ENCODE measurements around the gene GID8.

DNA sequence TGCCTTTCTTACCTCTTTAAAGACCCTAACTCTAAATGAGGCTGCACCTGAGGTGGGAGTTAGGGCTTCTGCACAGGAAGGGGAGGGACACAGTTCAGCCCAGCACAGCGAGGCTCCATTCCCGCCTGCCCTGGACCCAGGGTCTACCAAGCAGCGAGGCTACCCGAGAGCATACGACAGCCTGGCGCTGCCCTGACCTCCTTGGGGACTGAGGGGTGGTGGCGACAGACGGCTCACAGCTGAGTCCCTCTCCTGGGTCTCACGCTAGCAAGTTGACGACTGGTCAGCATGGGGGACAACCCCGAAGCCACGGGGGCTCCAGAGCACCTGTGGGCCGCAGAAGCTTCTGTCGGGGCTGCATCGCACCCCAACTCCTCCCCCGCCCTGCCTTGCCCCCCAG lies 38.9 kb downstream of the GID8 start:
- TF ChIP-seq, protein P1, sequence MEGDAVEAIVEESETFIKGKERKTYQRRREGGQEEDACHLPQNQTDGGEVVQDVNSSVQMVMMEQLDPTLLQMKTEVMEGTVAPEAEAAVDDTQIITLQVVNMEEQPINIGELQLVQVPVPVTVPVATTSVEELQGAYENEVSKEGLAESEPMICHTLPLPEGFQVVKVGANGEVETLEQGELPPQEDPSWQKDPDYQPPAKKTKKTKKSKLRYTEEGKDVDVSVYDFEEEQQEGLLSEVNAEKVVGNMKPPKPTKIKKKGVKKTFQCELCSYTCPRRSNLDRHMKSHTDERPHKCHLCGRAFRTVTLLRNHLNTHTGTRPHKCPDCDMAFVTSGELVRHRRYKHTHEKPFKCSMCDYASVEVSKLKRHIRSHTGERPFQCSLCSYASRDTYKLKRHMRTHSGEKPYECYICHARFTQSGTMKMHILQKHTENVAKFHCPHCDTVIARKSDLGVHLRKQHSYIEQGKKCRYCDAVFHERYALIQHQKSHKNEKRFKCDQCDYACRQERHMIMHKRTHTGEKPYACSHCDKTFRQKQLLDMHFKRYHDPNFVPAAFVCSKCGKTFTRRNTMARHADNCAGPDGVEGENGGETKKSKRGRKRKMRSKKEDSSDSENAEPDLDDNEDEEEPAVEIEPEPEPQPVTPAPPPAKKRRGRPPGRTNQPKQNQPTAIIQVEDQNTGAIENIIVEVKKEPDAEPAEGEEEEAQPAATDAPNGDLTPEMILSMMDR (IDR thresholded peaks at IDR 0.05): no peak
- TF ChIP-seq POLR2A (IDR thresholded peaks at IDR 0.05): no peak
